Measurements from ENCODE around the gene MED27.

The MED27 gene

GRCh38 chr9:131994364-131995125 is 85.1 kb downstream of the MED27 start:
- peak; percentile 28 for DNase-seq

- no peak for DNase-seq
These were observed 86.6 kb downstream of the MED27 start for GRCh38 chr9:131992906-131993657.

GRCh38 chr9:131987232-131987631 is 92.4 kb downstream of the MED27 start:
- DNase-seq = no peak

- DNase-seq = peak; percentile 66
These were observed 93.1 kb downstream of the MED27 start for GRCh38 chr9:131986576-131986975.

GRCh38 chr9:131986089-131986488 is 93.6 kb downstream of the MED27 start:
- no peak for DNase-seq

GRCh38 chr9:131984564-131984963 is 95.1 kb downstream of the MED27 start:
- no peak for DNase-seq

- peak; percentile 21 for DNase-seq
These were observed 96.9 kb downstream of the MED27 start for GRCh38 chr9:131982671-131983239.

- no peak for DNase-seq
These were observed 97.6 kb downstream of the MED27 start for GRCh38 chr9:131982102-131982501.

GRCh38 chr9:131981116-131981776 is 98.4 kb downstream of the MED27 start:
- no peak for DNase-seq

- no peak for DNase-seq
These were observed 99.2 kb downstream of the MED27 start for GRCh38 chr9:131980267-131981016.

- DNase-seq = no peak
These were observed 102.4 kb downstream of the MED27 start for GRCh38 chr9:131977109-131977838.

- DNase-seq = no peak
These were observed 103.2 kb downstream of the MED27 start for GRCh38 chr9:131976157-131977108.

GRCh38 chr9:131972889-131973288 is 106.8 kb downstream of the MED27 start:
- DNase-seq = no peak

GRCh38 chr9:131971482-131972074 is 108.1 kb downstream of the MED27 start:
- DNase-seq = no peak

- DNase-seq = no peak
These were observed 110.1 kb downstream of the MED27 start for GRCh38 chr9:131969469-131969989.

GRCh38 chr9:131968632-131969031 is 111.0 kb downstream of the MED27 start:
- DNase-seq = no peak

GRCh38 chr9:131965841-131966240 is 113.8 kb downstream of the MED27 start:
- DNase-seq = no peak

- DNase-seq = no peak
These were observed 114.6 kb downstream of the MED27 start for GRCh38 chr9:131965103-131965502.

GRCh38 chr9:131963072-131964030 is 116.3 kb downstream of the MED27 start:
- DNase-seq = no peak

Data from EL (cell line).